ENCODE results near the gene PARP14. TPM values are rescaled to one million over a fixed set of nuclear protein-coding genes. Genes with fewer than 3 reads are reported as not detected.

Gene PARP14
- total RNA-seq, 1 experiment from 2014 or later: 23.8 TPM

DNA sequence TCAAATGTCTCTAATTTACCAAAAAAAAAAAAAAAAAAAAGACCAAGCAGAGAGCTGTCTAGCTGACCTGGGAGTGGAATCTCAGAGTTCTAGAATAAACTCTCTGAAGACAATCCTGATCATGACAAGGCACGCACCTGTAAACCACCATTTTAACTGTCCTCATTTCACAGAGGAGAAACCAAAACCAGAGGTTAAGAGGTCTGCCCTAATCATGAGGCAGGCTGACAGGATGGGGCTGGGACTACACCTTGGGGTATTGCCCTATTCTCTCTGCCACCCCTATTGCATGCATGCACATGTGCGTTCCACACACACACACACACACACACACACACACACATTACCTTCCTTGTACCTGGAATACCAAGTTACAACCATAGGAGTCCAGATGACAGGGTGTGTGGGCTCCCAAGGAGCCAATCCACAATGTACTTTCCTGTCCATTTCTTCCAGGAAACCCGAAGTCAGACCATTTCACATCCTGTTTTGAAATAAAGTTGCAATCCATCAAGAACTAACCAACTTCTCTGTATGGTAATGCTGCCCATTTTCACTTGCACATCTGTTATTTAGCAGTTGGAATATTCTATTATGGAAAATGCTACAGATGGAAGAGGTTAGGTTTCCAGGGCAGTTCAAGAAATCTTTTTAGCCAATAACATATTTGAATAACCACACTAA is 78.4 kb downstream of the PARP14 start:
- Mint-ChIP-seq H3K27me3 (ENCODE audit: insufficient read depth, unreplicated experiment) (no peaks in the 10 kb centered on the region), H3K4me1 (ENCODE audit: low read depth, unreplicated experiment) (peaks cover 38% of the 10 kb centered on the region), H3K27ac (ENCODE audit: unreplicated experiment) (peak overlapping the region; percentile 63), H3K36me3 (ENCODE audit: insufficient read depth, unreplicated experiment) (peaks cover 22% of the 10 kb centered on the region), H3K9me3 (ENCODE audit: unreplicated experiment) (no peaks in the 10 kb centered on the region), H3K4me3 (ENCODE audit: unreplicated experiment) (no peak overlapping the region)
- no peak overlapping the region for H3K4me3 ChIP-seq (ENCODE audit: low read depth, low read length)
- no peak for DNase-seq
- POLR2A ChIA-PET: no interaction called here
- TF ChIP-seq, protein P1, sequence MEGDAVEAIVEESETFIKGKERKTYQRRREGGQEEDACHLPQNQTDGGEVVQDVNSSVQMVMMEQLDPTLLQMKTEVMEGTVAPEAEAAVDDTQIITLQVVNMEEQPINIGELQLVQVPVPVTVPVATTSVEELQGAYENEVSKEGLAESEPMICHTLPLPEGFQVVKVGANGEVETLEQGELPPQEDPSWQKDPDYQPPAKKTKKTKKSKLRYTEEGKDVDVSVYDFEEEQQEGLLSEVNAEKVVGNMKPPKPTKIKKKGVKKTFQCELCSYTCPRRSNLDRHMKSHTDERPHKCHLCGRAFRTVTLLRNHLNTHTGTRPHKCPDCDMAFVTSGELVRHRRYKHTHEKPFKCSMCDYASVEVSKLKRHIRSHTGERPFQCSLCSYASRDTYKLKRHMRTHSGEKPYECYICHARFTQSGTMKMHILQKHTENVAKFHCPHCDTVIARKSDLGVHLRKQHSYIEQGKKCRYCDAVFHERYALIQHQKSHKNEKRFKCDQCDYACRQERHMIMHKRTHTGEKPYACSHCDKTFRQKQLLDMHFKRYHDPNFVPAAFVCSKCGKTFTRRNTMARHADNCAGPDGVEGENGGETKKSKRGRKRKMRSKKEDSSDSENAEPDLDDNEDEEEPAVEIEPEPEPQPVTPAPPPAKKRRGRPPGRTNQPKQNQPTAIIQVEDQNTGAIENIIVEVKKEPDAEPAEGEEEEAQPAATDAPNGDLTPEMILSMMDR (IDR thresholded peaks at IDR 0.05; ENCODE audit: insufficient read depth in 1 of 2, low read depth in 1 of 2, low read length in 1 of 2, severe bottlenecking in 1 of 2, unreplicated experiment in 1 of 2): no peak
- H3K27me3 ChIP-seq (replicated peaks; ENCODE audit: control insufficient read depth, insufficient read depth, low read length): no peaks in the 10 kb centered on the region
- intact Hi-C loops (cut with micrococcal nuclease; ENCODE audit: unreplicated experiment): loop anchor here (5.0 to 10.0 kb wide), 3 partner anchors 77 to 197 kb away; partner anchors contain the start of genes DTX3L, PARP14 and PARP9
- CTCF ChIA-PET: no interaction called here
- no peaks in the 10 kb centered on the region for H3K36me3 ChIP-seq (ENCODE audit: control insufficient read depth, insufficient read depth, low read length)
- H3K9me3 ChIP-seq: no peaks in the 10 kb centered on the region
- no TSS peak for BruUV-seq (replicated peaks)
- H3K4me1 ChIP-seq: peaks cover 60% of the 10 kb centered on the region

GRCh38 chr3:122760453-122761271 is 80.0 kb downstream of the PARP14 start:
- Mint-ChIP-seq H3K4me1 (ENCODE audit: low read depth, unreplicated experiment) (peaks cover 36% of the 10 kb centered on the region), H3K27me3 (ENCODE audit: insufficient read depth, unreplicated experiment) (no peaks in the 10 kb centered on the region), H3K36me3 (ENCODE audit: insufficient read depth, unreplicated experiment) (peaks cover 12% of the 10 kb centered on the region), H3K9me3 (ENCODE audit: unreplicated experiment) (no peaks in the 10 kb centered on the region), H3K27ac (ENCODE audit: unreplicated experiment) (peak overlapping the region; percentile 63), H3K4me3 (ENCODE audit: unreplicated experiment) (peak overlapping the region; percentile 33)
- intact Hi-C loops (cut with micrococcal nuclease; ENCODE audit: unreplicated experiment): no loop called here
- Histone ChIP-seq H3K4me3 (ENCODE audit: low read depth, low read length) (no peak overlapping the region), H3K9me3 (no peaks in the 10 kb centered on the region), H3K27me3 (replicated peaks; ENCODE audit: control insufficient read depth, insufficient read depth, low read length) (no peaks in the 10 kb centered on the region), H3K36me3 (ENCODE audit: control insufficient read depth, insufficient read depth, low read length) (no peaks in the 10 kb centered on the region), H3K4me1 (peaks cover 49% of the 10 kb centered on the region)
- TF ChIP-seq, protein P1 (IDR thresholded peaks at IDR 0.05; ENCODE audit: insufficient read depth in 1 of 2, low read depth in 1 of 2, low read length in 1 of 2, severe bottlenecking in 1 of 2, unreplicated experiment in 1 of 2): no peak
- ChIA-PET POLR2A (interaction anchor here (1.1 kb wide), 1 partner anchor 33 kb away, joined by 6 read pairs; the partner anchor contains the start of gene HSPBAP1), CTCF (interaction anchor here (1.3 kb wide), 1 partner anchor 33 kb away, joined by 4 read pairs; the partner anchor contains the start of gene HSPBAP1)
- TSS peak; percentile 61 for BruUV-seq (replicated peaks)
- peak; percentile 78 to 85 for DNase-seq

GRCh38 chr3:122766430-122766829 is 85.8 kb downstream of the PARP14 start:
- ChIA-PET CTCF (no interaction called here), POLR2A (no interaction called here)
- BruUV-seq (replicated peaks): no TSS peak
- H3K27me3 Mint-ChIP-seq (ENCODE audit: insufficient read depth, unreplicated experiment): no peaks in the 10 kb centered on the region
- peaks cover 13% of the 10 kb centered on the region for H3K4me1 ChIP-seq
- intact Hi-C loops (cut with micrococcal nuclease; ENCODE audit: unreplicated experiment): no loop called here
- H3K9me3 ChIP-seq: no peaks in the 10 kb centered on the region
- H3K27me3 ChIP-seq (replicated peaks; ENCODE audit: control insufficient read depth, insufficient read depth, low read length): no peaks in the 10 kb centered on the region
- no peaks in the 10 kb centered on the region for H3K9me3 Mint-ChIP-seq (ENCODE audit: unreplicated experiment)
- DNase-seq: no peak
- TF ChIP-seq, protein P1 (IDR thresholded peaks at IDR 0.05; ENCODE audit: insufficient read depth in 1 of 2, low read depth in 1 of 2, low read length in 1 of 2, severe bottlenecking in 1 of 2, unreplicated experiment in 1 of 2): no peak
- H3K27ac Mint-ChIP-seq (ENCODE audit: unreplicated experiment): no peak overlapping the region
- H3K4me3 Mint-ChIP-seq (ENCODE audit: unreplicated experiment): no peak overlapping the region
- no peak overlapping the region for H3K4me3 ChIP-seq (ENCODE audit: low read depth, low read length)
- no peaks in the 10 kb centered on the region for H3K36me3 ChIP-seq (ENCODE audit: control insufficient read depth, insufficient read depth, low read length)
- H3K36me3 Mint-ChIP-seq (ENCODE audit: insufficient read depth, unreplicated experiment): no peaks in the 10 kb centered on the region
- peaks cover 19% of the 10 kb centered on the region for H3K4me1 Mint-ChIP-seq (ENCODE audit: low read depth, unreplicated experiment)

All from Caco-2 (cell line).